HG02943 (cell line): ENCODE measurements around the gene AMBRA1.
A peak's percentile ranks its signal among the peaks of the same experiment; 100 is the strongest.
"Not testable (repeated sequence)": the region's sequence is repeated elsewhere in the genome, so short reads cannot be mapped to it uniquely, and the experiment has no call there.

Experiments
- ATAC-seq: cut with Tn5 transposase; IDR thresholded peaks from one replicate; pipeline ENCODE4 v1.9.1; 2021; ENCODE audit warnings: mild to moderate bottlenecking, low read depth, moderate library complexity; ENCODE audit not compliant: unreplicated experiment

The AMBRA1 gene

GRCh38 chr11:46376258-46377050 lies 217.4 kb downstream of the AMBRA1 start:
- no peak for ATAC-seq

GRCh38 chr11:46375392-46376101 lies 218.3 kb downstream of the AMBRA1 start:
- ATAC-seq = no peak

GRCh38 chr11:46374815-46375214 lies 219.0 kb downstream of the AMBRA1 start:
- no peak for ATAC-seq

- ATAC-seq = no peak
These were observed 219.8 kb downstream of the AMBRA1 start for GRCh38 chr11:46373787-46374740.

GRCh38 chr11:46372501-46372900 lies 221.3 kb downstream of the AMBRA1 start:
- not testable (repeated sequence) for ATAC-seq

GRCh38 chr11:46372086-46372485 lies 221.7 kb downstream of the AMBRA1 start:
- ATAC-seq = no peak

- ATAC-seq = not testable (repeated sequence)
These were observed 222.6 kb downstream of the AMBRA1 start for GRCh38 chr11:46371262-46371661.

GRCh38 chr11:46370253-46370652 lies 223.6 kb downstream of the AMBRA1 start:
- ATAC-seq = no peak

- ATAC-seq = no peak
These were observed 224.2 kb downstream of the AMBRA1 start for GRCh38 chr11:46369458-46370152.

GRCh38 chr11:46367916-46368267 lies 225.9 kb downstream of the AMBRA1 start:
- no peak for ATAC-seq

- ATAC-seq = no peak
These were observed 226.4 kb downstream of the AMBRA1 start for GRCh38 chr11:46367244-46367915.

GRCh38 chr11:46366661-46367161 lies 227.1 kb downstream of the AMBRA1 start:
- ATAC-seq = no peak

- no peak for ATAC-seq
These were observed 227.6 kb downstream of the AMBRA1 start for GRCh38 chr11:46366260-46366659.

- no peak for ATAC-seq
These were observed 229.0 kb downstream of the AMBRA1 start for GRCh38 chr11:46364791-46365190.

GRCh38 chr11:46364056-46364455 lies 229.8 kb downstream of the AMBRA1 start:
- ATAC-seq = no peak

- ATAC-seq = no peak
These were observed 230.3 kb downstream of the AMBRA1 start for GRCh38 chr11:46363455-46364005.

GRCh38 chr11:46363031-46363407 lies 230.8 kb downstream of the AMBRA1 start:
- no peak for ATAC-seq

GRCh38 chr11:46362156-46363030 lies 231.4 kb downstream of the AMBRA1 start:
- ATAC-seq = peak; percentile 8
